22Rv1 (cell line): ENCODE data around the gene YJEFN3.

Source experiments
- H3K27ac ChIP-seq: fragments of 450-650 bp; 2 replicates; pipeline ENCODE4 v1.5.1; 2017
- CTCF ChIP-seq: fragments of 450-650 bp; IDR thresholded peaks from 2 replicates; pipeline ENCODE4 v1.5.1; 2017; ENCODE audit warnings: mild to moderate bottlenecking
- ZFX ChIP-seq: fragments of 450-650 bp; IDR thresholded peaks from 2 replicates; pipeline ENCODE4 v1.6.1; 2017; ENCODE audit warnings: antibody characterized with exemption, borderline replicate concordance

Gene YJEFN3

GRCh38 chr19:19539698-19540063 is 11.0 kb downstream of the YJEFN3 start:
- TF ChIP-seq CTCF (no peak), ZFX (no peak)
- no peak overlapping the region for H3K27ac ChIP-seq

GRCh38 chr19:19540064-19540714 is 11.5 kb downstream of the YJEFN3 start:
- TF ChIP-seq ZFX (no peak), CTCF (no peak)
- peak overlapping the region; percentile 32 for H3K27ac ChIP-seq

- peak overlapping the region; percentile 32 for H3K27ac ChIP-seq
- TF ChIP-seq ZFX (no peak), CTCF (peak; percentile 67)
Measured at GRCh38 chr19:19540715-19541515, 12.2 kb downstream of the YJEFN3 start.

GRCh38 chr19:19541616-19542015 is 12.9 kb downstream of the YJEFN3 start:
- no peak for TF ChIP-seq ZFX
- no peak for TF ChIP-seq CTCF
- no peak overlapping the region for H3K27ac ChIP-seq

GRCh38 chr19:19542507-19542906 is 13.8 kb downstream of the YJEFN3 start:
- no peak overlapping the region for H3K27ac ChIP-seq
- TF ChIP-seq ZFX, result no peak
- TF ChIP-seq CTCF, result no peak

- no peak for TF ChIP-seq CTCF
- no peak overlapping the region for H3K27ac ChIP-seq
Measured at GRCh38 chr19:19543101-19543500, 14.4 kb downstream of the YJEFN3 start.

- no peak overlapping the region for H3K27ac ChIP-seq
Measured at GRCh38 chr19:19543640-19544039, 14.9 kb downstream of the YJEFN3 start.

More at GRCh38 chr19:19543640-19544039, 14.9 kb downstream of the YJEFN3 start:
- no peak for TF ChIP-seq ZFX
- no peak for TF ChIP-seq CTCF
